GM12872 (cell line): ENCODE data around the gene LMBRD2.

Experiments
- TF ChIP-seq, protein P1 (sequence below): IDR thresholded peaks from 3 replicates; pipeline ENCODE4 v1.5.1; 2011; ENCODE audit warnings: low read depth, mild to moderate bottlenecking, low read length, moderate library complexity; ENCODE audit not compliant: insufficient read depth

LMBRD2 gene

GRCh38 chr5:36156121-36156601 lies 4.5 kb upstream of the LMBRD2 start:
- TF ChIP-seq, protein P1, sequence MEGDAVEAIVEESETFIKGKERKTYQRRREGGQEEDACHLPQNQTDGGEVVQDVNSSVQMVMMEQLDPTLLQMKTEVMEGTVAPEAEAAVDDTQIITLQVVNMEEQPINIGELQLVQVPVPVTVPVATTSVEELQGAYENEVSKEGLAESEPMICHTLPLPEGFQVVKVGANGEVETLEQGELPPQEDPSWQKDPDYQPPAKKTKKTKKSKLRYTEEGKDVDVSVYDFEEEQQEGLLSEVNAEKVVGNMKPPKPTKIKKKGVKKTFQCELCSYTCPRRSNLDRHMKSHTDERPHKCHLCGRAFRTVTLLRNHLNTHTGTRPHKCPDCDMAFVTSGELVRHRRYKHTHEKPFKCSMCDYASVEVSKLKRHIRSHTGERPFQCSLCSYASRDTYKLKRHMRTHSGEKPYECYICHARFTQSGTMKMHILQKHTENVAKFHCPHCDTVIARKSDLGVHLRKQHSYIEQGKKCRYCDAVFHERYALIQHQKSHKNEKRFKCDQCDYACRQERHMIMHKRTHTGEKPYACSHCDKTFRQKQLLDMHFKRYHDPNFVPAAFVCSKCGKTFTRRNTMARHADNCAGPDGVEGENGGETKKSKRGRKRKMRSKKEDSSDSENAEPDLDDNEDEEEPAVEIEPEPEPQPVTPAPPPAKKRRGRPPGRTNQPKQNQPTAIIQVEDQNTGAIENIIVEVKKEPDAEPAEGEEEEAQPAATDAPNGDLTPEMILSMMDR: no peak

DNA sequence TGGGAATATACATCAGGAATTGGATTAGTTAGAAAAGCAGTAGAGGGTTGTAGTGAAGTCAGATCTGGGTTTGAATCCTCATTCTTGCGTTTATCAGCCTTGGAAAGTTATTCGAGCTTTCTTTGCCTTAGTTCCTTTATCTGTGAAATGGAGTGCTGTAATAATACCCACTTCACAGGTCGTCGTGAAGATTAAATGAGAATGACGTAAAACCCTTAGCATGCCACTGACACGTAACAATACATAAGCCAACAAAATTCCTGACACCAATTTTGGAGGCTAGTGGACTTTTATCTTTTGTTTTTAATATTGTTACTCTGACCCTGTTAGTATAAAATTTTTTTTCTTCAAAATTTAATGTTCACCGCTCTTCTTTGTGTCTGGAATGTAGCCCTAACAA lies 3.6 kb upstream of the LMBRD2 start:
- TF ChIP-seq, protein P1: no peak

DNA sequence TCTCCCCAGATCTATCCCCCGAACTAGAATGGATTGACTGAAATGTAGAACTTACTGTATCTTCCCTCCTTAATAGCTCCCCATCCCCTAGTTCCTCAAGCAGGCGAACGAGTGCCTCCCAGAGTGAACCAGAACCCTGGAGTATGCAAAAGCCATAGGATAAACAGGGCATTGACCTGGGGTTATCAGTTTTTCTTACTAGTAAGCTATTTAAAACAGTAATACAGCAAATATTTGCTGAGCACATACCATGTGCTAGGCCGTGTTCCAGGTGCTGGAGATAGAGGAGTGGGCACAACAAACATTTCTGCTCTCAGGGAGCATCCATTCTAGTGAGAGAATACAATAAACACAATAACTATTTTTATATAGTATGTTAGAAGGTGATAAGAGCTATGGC lies 2.0 kb upstream of the LMBRD2 start:
- TF ChIP-seq, protein P1: no peak

DNA sequence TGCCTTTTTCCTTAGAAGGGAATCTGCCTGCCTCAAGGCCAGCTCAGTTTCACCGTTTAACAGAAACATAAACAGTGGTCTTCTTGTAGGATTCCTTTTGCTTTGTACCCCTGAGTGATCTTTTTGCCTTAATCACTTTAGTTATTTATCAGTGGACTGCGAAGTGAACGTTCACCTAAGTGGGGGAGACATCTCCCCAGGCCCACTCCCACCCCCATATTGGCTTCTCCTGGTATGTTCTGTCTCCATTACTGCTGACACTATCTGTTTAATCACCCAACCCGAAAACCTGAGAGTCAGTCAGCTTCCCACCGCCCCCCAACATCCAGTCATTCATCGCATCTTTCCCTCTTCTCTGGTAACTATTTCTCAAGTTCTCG lies 1.6 kb upstream of the LMBRD2 start:
- TF ChIP-seq, protein P1: no peak

GRCh38 chr5:36152324-36153297 lies 924 bp upstream of the LMBRD2 start:
- TF ChIP-seq, protein P1: no peak

GRCh38 chr5:36150676-36151433 lies 832 bp downstream of the LMBRD2 start:
- TF ChIP-seq, protein P1: no peak

DNA sequence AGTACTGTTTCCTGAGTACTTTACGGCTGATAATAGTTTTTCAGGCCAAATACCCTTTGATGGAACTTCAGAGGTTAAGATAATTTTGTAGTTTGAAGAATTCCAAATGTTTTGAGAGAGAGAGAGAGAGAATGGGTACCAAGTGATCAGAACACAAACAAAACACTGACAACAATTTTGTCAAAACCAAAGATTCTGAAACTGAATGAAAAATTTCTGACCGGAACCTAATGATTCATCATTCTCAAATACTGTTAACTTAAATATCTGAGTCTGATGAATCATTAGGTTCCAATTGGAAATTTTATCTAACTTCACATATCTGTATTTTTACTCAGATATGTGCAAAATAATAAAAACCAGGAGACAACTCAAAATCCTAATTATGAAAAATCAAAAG lies 4.0 kb downstream of the LMBRD2 start:
- TF ChIP-seq, protein P1: no peak
